ENCODE measurements around the gene SPPL2C.

GRCh38 chr17:45869676-45870341, 25.1 kb downstream of the SPPL2C start:
- TF ChIP-seq CTCF (IDR thresholded peaks at IDR 0.05) (no peak), POLR2A (IDR thresholded peaks at IDR 0.05) (no peak)

Data from Peyer's patch (tissue), 4 donors.